Glomerular visceral epithelial cell (primary cell): ENCODE data around the gene NAP1L1.

Experiments used
- DNase-seq: peaks from one replicate; pipeline ENCODE4 v3.0.0-alpha.2; 2016; ENCODE audit errors: extremely low spot score

The NAP1L1 gene

GRCh38 chr12:76083246-76083903 is 1.1 kb downstream of the NAP1L1 start:
- no peak for DNase-seq

GRCh38 chr12:76081909-76082308 is 2.6 kb downstream of the NAP1L1 start:
- no peak for DNase-seq

GRCh38 chr12:76080729-76081415 is 3.6 kb downstream of the NAP1L1 start:
- peak; percentile 13 for DNase-seq

GRCh38 chr12:76080017-76080728 is 4.3 kb downstream of the NAP1L1 start:
- no peak for DNase-seq

- DNase-seq, result no peak
Observed at GRCh38 chr12:76078748-76079147, 5.7 kb downstream of the NAP1L1 start.

GRCh38 chr12:76075448-76075847 is 9.0 kb downstream of the NAP1L1 start:
- no peak for DNase-seq

GRCh38 chr12:76074701-76075336 is 9.7 kb downstream of the NAP1L1 start:
- DNase-seq, result no peak

GRCh38 chr12:76073561-76073960 is 10.9 kb downstream of the NAP1L1 start:
- DNase-seq, result no peak

- DNase-seq, result no peak
Observed at GRCh38 chr12:76072568-76072967, 11.9 kb downstream of the NAP1L1 start.

GRCh38 chr12:76069339-76069738 is 15.1 kb downstream of the NAP1L1 start:
- no peak for DNase-seq

GRCh38 chr12:76065917-76066316 is 18.6 kb downstream of the NAP1L1 start:
- no peak for DNase-seq

GRCh38 chr12:76064904-76065303 is 19.6 kb downstream of the NAP1L1 start:
- no peak for DNase-seq

- DNase-seq, result no peak
Observed at GRCh38 chr12:76060111-76060510, 24.4 kb downstream of the NAP1L1 start.

GRCh38 chr12:76057326-76057725 is 27.2 kb downstream of the NAP1L1 start:
- DNase-seq, result no peak

GRCh38 chr12:76055393-76055792 is 29.1 kb downstream of the NAP1L1 start:
- DNase-seq, result no peak

- DNase-seq, result no peak
Observed at GRCh38 chr12:76049575-76050251, 34.8 kb downstream of the NAP1L1 start.

GRCh38 chr12:76047742-76048141 is 36.7 kb downstream of the NAP1L1 start:
- no peak for DNase-seq

GRCh38 chr12:76047060-76047459 is 37.4 kb downstream of the NAP1L1 start:
- DNase-seq, result no peak

- no peak for DNase-seq
Observed at GRCh38 chr12:76043377-76043776, 41.1 kb downstream of the NAP1L1 start.

- no peak for DNase-seq
Observed at GRCh38 chr12:76042147-76042546, 42.3 kb downstream of the NAP1L1 start.

- DNase-seq, result no peak
Observed at GRCh38 chr12:76041406-76041805, 43.1 kb downstream of the NAP1L1 start.

GRCh38 chr12:76040461-76040860 is 44.0 kb downstream of the NAP1L1 start:
- no peak for DNase-seq
